Stimulated activated CD4-positive, alpha-beta T cell treated with anti-CD3 and anti-CD28 coated beads, Interleukin-12 subunit alpha, Interleukin-12 subunit beta, amount 100 ng/mL, for 24 hours (primary cell): ENCODE data around the gene BEX4.
"Not testable (repeated sequence)": the region's sequence is repeated elsewhere in the genome, so short reads cannot be mapped to it uniquely, and the experiment has no call there.

Experiments used
- DNase-seq, 2 experiments: peaks; one replicate each; pipeline ENCODE4 v3.0.0-alpha.2; 2020; ENCODE audit warnings: low read depth in 2 of 2

BEX4 gene

GRCh38 chrX:103214870-103215424 lies at the start of gene BEX4:
TSS of gene BEX4 (plus strand) at chrX:103215108. CDS start at chrX:103216154, 1,046 bp downstream.
- DNase-seq = peak; percentile 51 to 74

DNA sequence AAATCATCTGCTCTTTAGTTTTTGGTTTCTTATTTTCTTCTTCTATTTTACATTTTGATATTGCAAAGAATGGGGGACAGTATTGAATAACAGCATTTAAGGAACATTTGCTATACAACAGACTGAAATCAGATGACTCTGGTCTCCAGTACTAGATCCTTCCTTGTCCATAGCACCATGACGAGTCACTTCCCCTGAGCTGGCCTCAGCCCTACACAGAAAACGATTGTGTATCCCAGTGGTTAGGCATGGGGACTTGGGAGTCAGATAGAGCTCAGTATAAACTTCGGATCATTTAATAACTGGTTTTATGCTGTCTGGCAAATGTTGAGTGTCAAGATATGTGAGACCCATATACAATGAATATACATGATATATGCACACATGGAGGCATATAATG lies 44.7 kb upstream of the BEX4 start:
- DNase-seq = no peak

DNA sequence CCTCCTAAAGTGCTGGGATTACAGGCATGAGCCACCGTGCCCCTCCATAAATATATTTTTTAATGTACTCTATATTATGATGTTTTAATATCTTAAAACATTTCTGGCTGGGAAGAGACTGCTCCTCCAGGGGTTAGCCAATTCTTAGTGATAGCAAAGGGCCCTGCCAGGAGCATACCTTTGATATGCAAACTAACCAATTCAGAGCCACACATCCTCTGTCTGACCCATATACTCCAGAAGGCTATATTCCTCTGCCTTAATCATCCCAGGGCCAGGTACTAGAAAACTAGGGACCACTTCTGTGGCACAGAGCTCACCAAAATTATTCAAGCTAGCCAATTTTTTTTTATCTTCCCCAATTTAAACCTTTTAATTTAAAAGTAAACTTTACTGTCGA lies 43.6 kb upstream of the BEX4 start:
- DNase-seq = no peak

- DNase-seq = not testable (repeated sequence)
Observed at GRCh38 chrX:103175256-103175655, 39.7 kb upstream of the BEX4 start.

DNA sequence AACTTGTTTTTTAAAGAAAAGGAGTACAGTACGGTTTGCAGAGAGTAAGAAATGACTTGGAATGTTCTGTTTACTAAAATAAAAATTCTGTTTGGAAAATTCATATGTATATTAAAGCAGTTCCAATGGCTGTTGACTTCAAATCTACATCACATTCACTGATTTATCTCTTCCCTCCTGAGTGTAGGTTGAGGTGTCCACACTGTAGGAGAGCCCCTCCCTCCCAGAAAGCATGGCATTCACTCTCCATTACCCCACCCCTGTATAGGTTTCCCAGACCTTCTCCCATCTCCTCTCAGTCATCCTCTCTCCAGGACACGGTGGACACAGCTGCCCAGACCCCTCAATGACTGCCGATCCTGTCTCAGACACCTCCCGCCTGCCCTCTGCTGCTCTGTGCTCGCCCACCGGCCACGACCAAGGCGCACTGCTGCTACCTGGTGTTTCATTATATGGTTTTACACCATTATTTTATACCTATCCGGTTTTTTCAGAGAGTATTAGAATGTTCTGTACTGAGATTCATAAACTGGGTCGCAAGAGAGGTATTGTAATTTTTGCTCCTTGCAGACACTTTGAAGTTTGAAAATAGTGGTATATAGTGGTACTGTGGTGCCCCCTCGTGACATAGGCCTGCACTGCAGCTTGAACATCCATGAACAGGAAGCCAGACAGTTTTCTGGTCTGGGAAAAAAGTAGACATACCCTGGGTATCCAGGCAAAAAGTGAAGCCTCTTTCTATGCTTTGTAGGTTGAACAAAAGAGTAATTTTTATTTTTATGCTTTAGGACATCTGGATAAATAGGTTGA lies 38.8 kb upstream of the BEX4 start:
- peak; percentile 6 to 52 for DNase-seq

DNA sequence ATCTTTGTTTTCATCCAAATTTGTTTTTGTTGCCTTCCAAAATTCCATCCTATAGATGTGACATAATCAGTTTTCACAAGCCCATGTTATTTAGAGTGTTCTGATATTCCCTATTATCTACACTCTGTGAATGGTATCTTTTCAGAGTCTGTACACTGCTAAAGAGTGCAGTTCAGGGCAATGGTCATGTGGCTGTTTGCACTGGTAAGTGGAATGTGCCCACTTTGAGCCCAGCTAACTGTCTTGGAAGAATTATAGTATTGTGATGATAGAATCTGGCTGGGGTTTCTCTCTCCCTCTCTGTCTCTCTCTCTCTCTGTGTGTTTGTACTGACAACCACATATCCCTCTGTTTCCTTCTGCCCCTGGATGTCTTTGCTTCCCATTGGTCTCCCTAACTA lies 37.4 kb upstream of the BEX4 start:
- no peak for DNase-seq

- DNase-seq = no peak
Observed at GRCh38 chrX:103183912-103184311, 31.0 kb upstream of the BEX4 start.

GRCh38 chrX:103187953-103188475 lies 26.9 kb upstream of the BEX4 start:
- no peak for DNase-seq

GRCh38 chrX:103197721-103198306 lies 17.1 kb upstream of the BEX4 start:
- no peak for DNase-seq

DNA sequence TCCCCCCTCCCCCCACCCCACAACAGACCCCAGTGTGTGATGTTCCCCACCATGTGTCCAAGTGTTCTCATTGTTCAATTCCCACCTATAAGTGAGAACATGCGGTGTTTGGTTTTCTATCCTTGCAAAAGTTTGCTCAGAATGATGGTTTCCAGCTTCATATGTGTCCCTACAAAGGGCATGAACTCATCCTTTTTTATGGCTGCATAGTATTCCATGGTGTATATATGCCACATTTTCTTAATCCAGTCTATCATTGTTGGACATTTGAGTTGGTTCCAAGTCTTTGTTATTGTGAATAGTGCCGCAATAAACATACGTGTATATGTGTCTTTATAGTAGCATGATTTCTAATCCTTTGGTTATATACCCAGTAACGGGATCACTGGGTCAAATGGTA lies 16.2 kb upstream of the BEX4 start:
- DNase-seq = not testable (repeated sequence)

GRCh38 chrX:103201041-103201440 lies 13.9 kb upstream of the BEX4 start:
- no peak for DNase-seq

DNA sequence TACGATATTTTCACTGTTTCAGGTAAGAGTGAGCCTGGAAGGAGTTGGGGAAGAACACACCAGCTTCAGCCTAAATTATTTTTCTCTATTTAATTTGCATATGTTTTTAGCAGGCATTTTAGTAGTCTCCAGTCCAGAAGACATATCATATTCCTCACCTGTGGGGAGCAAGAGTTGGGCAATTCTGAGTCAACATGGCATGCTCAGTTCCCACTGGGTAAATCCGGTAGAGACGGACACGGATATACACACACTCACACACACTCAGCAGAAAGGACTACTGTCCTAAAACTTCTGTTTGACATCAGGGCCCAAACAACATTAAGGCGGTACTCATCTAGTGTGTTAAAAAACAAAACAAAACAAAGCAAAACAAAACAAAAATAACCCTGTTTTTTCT lies 4.9 kb upstream of the BEX4 start:
- DNase-seq = no peak

GRCh38 chrX:103211012-103211715 lies 3.7 kb upstream of the BEX4 start:
- peak in 1 of 2 experiments; percentile 2 for DNase-seq

DNA sequence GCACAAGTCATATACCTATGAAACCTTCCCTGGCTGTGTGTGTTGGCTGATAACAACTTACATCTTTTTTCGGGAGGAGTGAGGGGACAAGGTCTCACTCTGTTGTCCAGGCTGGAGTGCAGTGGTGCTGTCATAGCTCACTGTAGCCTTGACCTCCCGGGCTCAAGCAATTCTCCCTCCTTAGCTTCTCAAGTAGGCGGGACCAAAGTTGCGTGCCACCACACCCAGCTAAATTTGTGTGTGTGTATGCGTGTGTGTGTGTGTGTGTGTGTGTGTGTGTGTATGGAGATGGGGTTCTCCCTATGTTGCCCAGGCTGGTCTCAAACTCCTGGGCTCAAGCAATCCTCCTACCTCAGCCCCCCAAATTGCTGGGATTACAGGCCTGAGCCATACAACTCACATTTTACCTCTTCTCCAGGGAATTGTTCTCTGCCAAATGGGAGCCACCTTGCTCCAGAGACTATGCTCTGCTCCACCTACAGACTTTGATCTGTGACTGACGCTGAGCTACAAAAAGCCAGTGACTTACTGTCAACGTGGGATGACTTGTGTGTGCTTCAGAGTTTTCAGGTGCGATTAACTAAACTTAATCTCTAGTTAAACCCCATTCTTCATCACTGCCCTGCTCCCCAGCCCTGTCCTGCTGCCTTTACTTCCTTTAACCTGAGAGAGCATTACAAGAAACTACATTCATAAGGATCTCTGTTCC lies 2.0 kb upstream of the BEX4 start:
- no peak for DNase-seq

- DNase-seq = peak in 1 of 2 experiments; percentile 7
Observed at GRCh38 chrX:103215425-103215991, 600 bp downstream of the BEX4 start.

- no peak for DNase-seq
Observed at GRCh38 chrX:103220511-103221323, 5.8 kb downstream of the BEX4 start.

DNA sequence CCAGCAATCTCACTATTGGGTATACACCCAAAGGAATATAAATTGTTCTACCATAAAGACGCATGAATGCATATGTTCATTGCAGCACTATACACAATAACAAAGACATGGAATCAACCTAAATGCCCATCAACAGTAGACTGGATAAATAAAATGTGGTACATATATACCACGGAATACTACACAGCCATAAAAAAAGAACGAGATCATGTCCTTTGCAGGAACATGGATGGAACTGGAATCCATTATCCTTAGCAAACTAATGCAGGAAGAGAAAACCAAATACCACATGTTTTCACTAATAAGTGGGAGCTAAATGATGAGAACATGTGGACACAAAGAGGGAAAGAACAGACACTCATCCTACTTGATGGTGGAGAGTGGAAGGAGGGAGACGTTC lies 11.0 kb downstream of the BEX4 start:
- DNase-seq = not testable (repeated sequence)

DNA sequence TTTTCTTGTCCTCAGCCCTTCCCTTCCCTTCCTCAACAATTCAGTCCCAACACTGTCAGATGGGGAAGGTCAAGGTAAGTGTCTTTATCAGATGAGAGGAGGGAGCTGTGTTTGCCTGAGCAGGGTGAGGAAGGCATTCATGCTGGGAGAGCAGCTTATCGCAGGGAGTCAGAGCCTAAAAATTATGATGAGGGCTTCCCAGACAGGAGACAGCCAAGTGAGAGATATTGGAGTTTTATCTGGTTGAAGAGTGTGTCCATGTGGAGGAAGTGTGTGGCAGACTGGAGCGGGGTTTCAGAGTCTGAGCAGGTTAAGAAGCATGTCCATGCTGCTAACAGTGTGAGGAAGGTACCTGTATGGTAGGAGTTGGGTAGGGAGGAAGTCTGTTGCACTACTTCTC lies 18.4 kb downstream of the BEX4 start:
- no peak for DNase-seq

- DNase-seq = no peak
Observed at GRCh38 chrX:103234869-103235268, 20.0 kb downstream of the BEX4 start.

DNA sequence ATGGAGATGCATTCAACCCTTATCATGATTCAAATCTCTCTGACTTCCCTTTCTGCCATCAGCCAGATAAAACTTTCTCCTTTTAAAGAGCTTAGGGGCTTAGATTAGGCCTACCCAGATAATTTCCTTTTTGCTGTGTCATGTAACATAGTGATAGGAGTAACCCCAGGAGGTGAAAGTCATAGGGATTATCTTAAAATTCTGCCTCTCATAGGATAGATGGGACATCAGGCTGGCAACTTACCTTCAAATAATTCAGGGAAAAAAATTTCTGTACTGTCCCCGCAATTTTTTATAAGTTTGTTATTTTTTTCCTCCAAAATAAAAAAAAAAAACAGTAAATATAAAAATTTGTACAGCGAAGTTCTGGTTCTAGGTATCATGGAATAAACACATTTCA lies 20.7 kb downstream of the BEX4 start:
- DNase-seq = not testable (repeated sequence)
